ENCODE measurements around the gene WDR91. TPM values are rescaled to one million over a fixed set of nuclear protein-coding genes. Genes with fewer than 3 reads are reported as not detected.

The WDR91 gene
- total RNA-seq, 1 experiment from 2014 or later: 8.4 TPM

- Histone ChIP-seq H3K9me3 (ENCODE audit: insufficient read depth, low read depth) (no peaks in the 10 kb centered on the region), H3K27ac (no peak overlapping the region), H4K20me1 (ENCODE audit: insufficient read depth) (no peaks in the 10 kb centered on the region), H3K4me2 (no peak overlapping the region), H3K9me2 (ENCODE audit: insufficient read depth) (no peaks in the 10 kb centered on the region), H3K79me2 (ENCODE audit: low read depth) (no peaks in the 10 kb centered on the region), H3K36me3 (ENCODE audit: low read depth) (no peaks in the 10 kb centered on the region), H3K4me3 (no peak overlapping the region), H3F3A (ENCODE audit: insufficient read depth, low read depth) (peaks cover 16% of the 10 kb centered on the region; the same call in 1 of the 2 replicates), H3K27me3 (ENCODE audit: insufficient read depth, low read depth) (no peaks in the 10 kb centered on the region), H3K4me1 (replicated peaks; ENCODE audit: insufficient read depth) (peaks cover 20% of the 10 kb centered on the region), H2AFZ (no peak overlapping the region)
- BruUV-seq (replicated peaks): no TSS peak
- CTCF ChIA-PET: no interaction called here
- TF ChIP-seq CTCF (conservative IDR thresholded peaks at IDR 0.05): no peak
- TF ChIP-seq EZH2 (IDR thresholded peaks at IDR 0.05; ENCODE audit: low read depth): no peak
- intact Hi-C loops (cut with micrococcal nuclease; ENCODE audit: unreplicated experiment): no loop called here
- DNase-seq: no peak
- POLR2A ChIA-PET (ENCODE audit: unreplicated experiment): no interaction called here
These were observed 40.4 kb upstream of the WDR91 start for GRCh38 chr7:135251496-135252391.

GRCh38 chr7:135248546-135248945, 37.2 kb upstream of the WDR91 start:
- BruUV-seq (replicated peaks): no TSS peak
- Histone ChIP-seq H3K79me2 (ENCODE audit: low read depth) (no peaks in the 10 kb centered on the region), H3K27ac (no peak overlapping the region), H3F3A (ENCODE audit: insufficient read depth, low read depth) (peaks cover 1% of the 10 kb centered on the region; the same call in 1 of the 2 replicates), H3K27me3 (ENCODE audit: insufficient read depth, low read depth) (no peaks in the 10 kb centered on the region), H3K4me1 (replicated peaks; ENCODE audit: insufficient read depth) (peaks cover 3% of the 10 kb centered on the region), H3K9me3 (ENCODE audit: insufficient read depth, low read depth) (no peaks in the 10 kb centered on the region), H2AFZ (no peak overlapping the region), H3K36me3 (ENCODE audit: low read depth) (no peaks in the 10 kb centered on the region), H3K9me2 (ENCODE audit: insufficient read depth) (no peaks in the 10 kb centered on the region), H4K20me1 (ENCODE audit: insufficient read depth) (no peaks in the 10 kb centered on the region), H3K4me3 (no peak overlapping the region), H3K4me2 (no peak overlapping the region)
- no peak for DNase-seq
- CTCF ChIA-PET: interaction anchor here (0.6 kb wide), 1 partner anchor 100 kb away, joined by 3 read pairs; no protein-coding TSS in a partner anchor
- TF ChIP-seq EZH2 (IDR thresholded peaks at IDR 0.05; ENCODE audit: low read depth): no peak
- TF ChIP-seq CTCF (conservative IDR thresholded peaks at IDR 0.05): no peak
- intact Hi-C loops (cut with micrococcal nuclease; ENCODE audit: unreplicated experiment): no loop called here
- POLR2A ChIA-PET (ENCODE audit: unreplicated experiment): no interaction called here

- no peak for DNase-seq
- ChIA-PET POLR2A (ENCODE audit: unreplicated experiment) (no interaction called here), CTCF (no interaction called here)
- no peaks in the 10 kb centered on the region for H3F3A ChIP-seq (ENCODE audit: insufficient read depth, low read depth)
- TF ChIP-seq CTCF (conservative IDR thresholded peaks at IDR 0.05) (no peak), EZH2 (IDR thresholded peaks at IDR 0.05; ENCODE audit: low read depth) (no peak)
- no peak overlapping the region for H3K4me2 ChIP-seq
- H3K9me3 ChIP-seq (ENCODE audit: insufficient read depth, low read depth): no peaks in the 10 kb centered on the region
- no peaks in the 10 kb centered on the region for H3K9me2 ChIP-seq (ENCODE audit: insufficient read depth)
- BruUV-seq (replicated peaks): no TSS peak
- no peaks in the 10 kb centered on the region for H3K27me3 ChIP-seq (ENCODE audit: insufficient read depth, low read depth)
- no peaks in the 10 kb centered on the region for H3K79me2 ChIP-seq (ENCODE audit: low read depth)
- no peaks in the 10 kb centered on the region for H4K20me1 ChIP-seq (ENCODE audit: insufficient read depth)
- no peak overlapping the region for H3K27ac ChIP-seq
- no peaks in the 10 kb centered on the region for H3K4me1 ChIP-seq (replicated peaks; ENCODE audit: insufficient read depth)
- H3K36me3 ChIP-seq (ENCODE audit: low read depth): no peaks in the 10 kb centered on the region
- H3K4me3 ChIP-seq: no peak overlapping the region
- H2AFZ ChIP-seq: no peak overlapping the region
- intact Hi-C loops (cut with micrococcal nuclease; ENCODE audit: unreplicated experiment): no loop called here
These were observed 36.6 kb upstream of the WDR91 start for GRCh38 chr7:135247746-135248471.
